K562 (cell line): ENCODE measurements around the gene CYB5D1. TPM values are rescaled to one million over a fixed set of nuclear protein-coding genes. Genes with fewer than 3 reads are reported as not detected.

Source experiments
- ATAC-seq: fragments of 200-7000 bp; cut with Tn5 transposase; 3 replicates; pipeline ENCODE4 v1.9.1; 2020; ENCODE audit warnings: moderate library complexity
- BruUV-seq: library from RNA; stranded (reverse); fragments of 400-500 nt; replicated peaks from 2 replicates; lab custom pipeline; 2021; lab: Mats Ljungman, UMichigan
- CTCF ChIA-PET: fragments of 300-600 bp; formaldehyde crosslinking; extraction: SDS; loops from one replicate; lab custom pipeline; 2021; ENCODE audit warnings: low intra/inter-chr PET ratio; lab: Yijun Ruan, JAX
- POLR2A ChIA-PET: fragments of 300-600, 350-650 bp; sonication (Branson Sonifier 250); formaldehyde crosslinking; extraction: SDS; loops from one replicate; lab custom pipeline; 2021; ENCODE audit warnings: antibody characterized with exemption, inconsistent platforms; lab: Yijun Ruan, JAX
- DNase-seq, 4 experiments: peaks; one replicate each; pipeline versions ENCODE4 v3.0.0 to v3.0.0-alpha.2; 2011 to 2018; ENCODE audit warnings: low spot score in 3 of 4, mixed read lengths in 3 of 4; ENCODE audit errors: extremely low read depth in 1 of 4
- FAIRE-seq: peaks from 2 replicates; lab custom pipeline; 2011; peaks lifted over from hg19 to GRCh38; lab: Jason Lieb, UNC
- H2AFZ ChIP-seq: 2 replicates; pipeline ENCODE4 v1.6.0; 2011; ENCODE audit warnings: low read depth, low read length, control low read depth, inconsistent platforms
- H3K27ac ChIP-seq: fragments of 200-600 bp; 3 replicates; pipeline ENCODE4 v1.8.0; 2011; ENCODE audit warnings: low read depth, mild to moderate bottlenecking, control low read depth, inconsistent platforms, low read length, moderate library complexity, mixed read lengths; ENCODE audit errors: extremely low read depth
- H3K27me3 ChIP-seq, 2 experiments: fragments of 300-600 bp in 1 of 2; 2 replicates in 1 of 2; 3 replicates in 1 of 2; pipeline versions ENCODE4 v1.6.0 to v1.8.0; 2011; ENCODE audit warnings: inconsistent platforms in 2 of 2, low read length in 2 of 2, mild to moderate bottlenecking in 1 of 2, mixed read lengths in 1 of 2, moderate library complexity in 1 of 2; ENCODE audit not compliant: control insufficient read depth in 2 of 2, insufficient read depth in 2 of 2
- H3K36me3 ChIP-seq: fragments of 300-600 bp; 3 replicates; pipeline ENCODE4 v1.8.0; 2011; ENCODE audit warnings: mild to moderate bottlenecking, low read length, inconsistent platforms; ENCODE audit not compliant: control insufficient read depth, insufficient read depth
- H3K4me1 ChIP-seq, 2 experiments: fragments of 200-600 bp in 1 of 2; replicated peaks in 1 of 2; 2 replicates in 1 of 2; 3 replicates in 1 of 2; pipeline versions ENCODE4 v1.5.1 to v1.8.0; 2011; ENCODE audit warnings: inconsistent platforms in 2 of 2, low read length in 2 of 2, mild to moderate bottlenecking in 1 of 2, mixed read lengths in 1 of 2, moderate library complexity in 1 of 2; ENCODE audit not compliant: control insufficient read depth in 2 of 2, insufficient read depth in 2 of 2
- H3K4me2 ChIP-seq: 2 replicates; pipeline ENCODE4 v1.6.1; 2011; ENCODE audit warnings: low read length, control low read depth, inconsistent platforms, mixed read lengths; ENCODE audit not compliant: insufficient read depth
- H3K4me3 ChIP-seq: fragments of 200-600 bp; sonication (generic), shearing (Covaris generic); 2 replicates; pipeline ENCODE4 v1.5.1; 2016; ENCODE audit warnings: control low read depth, inconsistent platforms
- H3K79me2 ChIP-seq: fragments of 200-600 bp; 3 replicates; pipeline ENCODE4 v1.8.0; 2011; ENCODE audit warnings: low read length, inconsistent platforms; ENCODE audit not compliant: control insufficient read depth, insufficient read depth
- H3K9ac ChIP-seq, 2 experiments: 2 replicates each; pipeline versions ENCODE4 v1.6.0 to v1.6.1; 2011; ENCODE audit warnings: low read depth in 2 of 2, low read length in 2 of 2, control low read depth in 1 of 2, inconsistent platforms in 1 of 2, mild to moderate bottlenecking in 1 of 2, mixed read lengths in 1 of 2; ENCODE audit not compliant: insufficient read depth in 1 of 2
- H3K9me1 ChIP-seq: one replicate; pipeline ENCODE4 v1.6.0; 2011; ENCODE audit warnings: inconsistent platforms, mild to moderate bottlenecking, low read length, moderate library complexity; ENCODE audit not compliant: control insufficient read depth, insufficient read depth
- H3K9me3 ChIP-seq: replicated peaks from 2 replicates; pipeline ENCODE4 v1.5.1; 2011; ENCODE audit warnings: low read depth, low read length, inconsistent platforms; ENCODE audit not compliant: control insufficient read depth, insufficient read depth
- H4K20me1 ChIP-seq: replicated peaks from 2 replicates; pipeline ENCODE4 v1.6.1; 2011; ENCODE audit warnings: low read length, inconsistent platforms, mixed read lengths; ENCODE audit not compliant: control insufficient read depth, insufficient read depth
- CBFB ChIP-seq: sonication (generic); formaldehyde crosslinking; IDR thresholded peaks from 2 replicates; pipeline ENCODE4 v1.4.0; 2020; ENCODE audit warnings: mild to moderate bottlenecking, missing genetic modification reagents
- CHD1 ChIP-seq: fragments of 200-600 bp; sonication (generic); IDR thresholded peaks from one replicate; pipeline ENCODE4 v1.6.1; 2012; ENCODE audit warnings: mild to moderate bottlenecking, moderate library complexity, low read length, inconsistent platforms
- DEAF1 ChIP-seq: fragments of 450-650 bp; formaldehyde crosslinking; IDR thresholded peaks from 2 replicates; pipeline ENCODE4 v1.4.0; 2020; ENCODE audit warnings: mild to moderate bottlenecking, moderate library complexity
- EHMT2 ChIP-seq: fragments of 450-650 bp; IDR thresholded peaks from 2 replicates; pipeline ENCODE4 v1.6.1; 2018; ENCODE audit warnings: antibody characterized with exemption
- FUS ChIP-seq: fragments of 200-400 bp; formaldehyde crosslinking; optimal IDR thresholded peaks from 2 replicates; pipeline ENCODE3; 2017; ENCODE audit warnings: low read depth, low read length
- GATA2 ChIP-seq: sonication (generic); formaldehyde crosslinking; IDR thresholded peaks from 2 replicates; pipeline ENCODE4 v1.4.0; 2020; ENCODE audit warnings: mild to moderate bottlenecking, missing genetic modification reagents
- HDAC3 ChIP-seq: fragments of 450-650 bp; IDR thresholded peaks from 2 replicates; pipeline ENCODE4 v1.6.1; 2018; ENCODE audit warnings: borderline replicate concordance, mild to moderate bottlenecking, moderate library complexity; ENCODE audit not compliant: partially characterized antibody
- MAZ ChIP-seq, 2 experiments: fragments of 450-650 bp in 1 of 2; sonication (generic) in 1 of 2; formaldehyde crosslinking; IDR thresholded peaks in 1 of 2; conservative IDR thresholded peaks in 1 of 2; 2 replicates each; pipeline versions ENCODE4 v1.4.0 to v1.5.0; 2020; ENCODE audit warnings: mild to moderate bottlenecking in 1 of 2, missing genetic modification reagents in 1 of 2
- RBBP5 ChIP-seq: fragments of 200-600 bp; sonication (generic); IDR thresholded peaks from 2 replicates; pipeline ENCODE4 v1.6.1; 2012; ENCODE audit warnings: borderline replicate concordance, mild to moderate bottlenecking, low read length, control low read depth, inconsistent platforms; ENCODE audit not compliant: insufficient read depth, poor library complexity, severe bottlenecking
- SMARCC2 ChIP-seq: fragments of 450-650 bp; IDR thresholded peaks from 2 replicates; pipeline ENCODE4 v1.6.1; 2017; ENCODE audit warnings: antibody characterized with exemption, moderate library complexity, mild to moderate bottlenecking, low read depth
- SRF ChIP-seq, 2 experiments: fragments of 250-450, 450-650 bp in 1 of 2; sonication (Bioruptor Pico) in 1 of 2; sonication (generic) in 1 of 2; formaldehyde crosslinking; IDR thresholded peaks; 2 replicates each; pipeline versions ENCODE4 v1.5.0 to v1.5.1; 2020 to 2022; ENCODE audit warnings: mild to moderate bottlenecking in 1 of 2, missing genetic modification reagents in 1 of 2
- YY1 ChIP-seq, 3 experiments: IDR thresholded peaks; 2 replicates each; pipeline ENCODE4 v1.6.1; 2011; ENCODE audit warnings: low read length in 2 of 3, mild to moderate bottlenecking in 2 of 3, moderate library complexity in 2 of 3, borderline replicate concordance in 1 of 3, control low read depth in 1 of 3, low read depth in 1 of 3; ENCODE audit not compliant: insufficient read depth in 3 of 3, insufficient replicate concordance in 2 of 3, control insufficient read depth in 1 of 3, insufficient read length in 1 of 3; ENCODE audit errors: extremely low read depth in 1 of 3
- ZNF431 ChIP-seq: sonication (generic); formaldehyde crosslinking; IDR thresholded peaks from 2 replicates; pipeline ENCODE4 v1.8.0; 2022; ENCODE audit warnings: mild to moderate bottlenecking, missing genetic modification reagents
- WGBS: fragments of 100-300 bp; shearing (Covaris generic); methylation state at CpG from one replicate; pipeline ENCODE4 v1.1.6; 2016; ENCODE audit warnings: low coverage, mixed read lengths; ENCODE audit not compliant: insufficient coverage; ENCODE audit errors: missing lambda C conversion rate; 5-methylcytosine and 5-hydroxymethylcytosine counted together
- in situ Hi-C: fragments of 300-500 bp; cut with MboI; formaldehyde crosslinking; loops from 4 replicates; pipeline ENCODE4 v1.15.0; 2018; ENCODE audit warnings: inconsistent platforms, mixed read lengths
- intact Hi-C: fragments of 100-400 bp; cut with micrococcal nuclease; formaldehyde crosslinking; loops from 2 replicates; pipeline ENCODE4 v1.14.2; 2022
- polyA plus RNA-seq, 8 experiments: library from polyadenylated mRNA; depleted of rRNA in 4 of 8; stranded (reverse) in 5 of 8; unstranded in 3 of 8; fragments of >200 nt; fragmentation: Nextera tagmentation in 2 of 8; fragmentation: Illumina TruSeq in 1 of 8; extraction: Ambion mirVana in 2 of 8; extraction: Trizol in 1 of 8; gene quantifications; 2 replicates each; pipeline versions ENCODE4 v1.2.1 to v1.2.3, GENCODE V29; 2011 to 2014; ENCODE audit warnings: inconsistent platforms in 1 of 8, missing spikeins in 1 of 8
- total RNA-seq, 7 experiments: library from RNA; depleted of rRNA in 6 of 7; stranded (reverse); fragments of >200 nt in 6 of 7; fragmentation: Illumina TruSeq in 2 of 7; extraction: Trizol in 2 of 7; gene quantifications; 2 replicates each; pipeline versions ENCODE4 v1.2.1 to v1.2.3, GENCODE V29; 2011 to 2021; ENCODE audit warnings: low replicate concordance in 1 of 7
- TF ChIP-seq, protein P1 (sequence below): fragments of 450-650 bp; conservative IDR thresholded peaks from 2 replicates; pipeline ENCODE4 v1.6.1; 2016; ENCODE audit warnings: missing genetic modification characterization, low read depth, mild to moderate bottlenecking, missing compliant biosample characterization, moderate library complexity
- TF ChIP-seq, protein P2 (sequence below): fragments of 250-450 bp; sonication (Bioruptor Pico); IDR thresholded peaks from 2 replicates; pipeline ENCODE4 v1.4.0; 2020; ENCODE audit warnings: borderline replicate concordance

CYB5D1 gene
- total and polyA plus RNA-seq, 9 of the 15 experiments (the other 6 are each of a cell fraction or from before 2014, with no cell fraction given), result 2.4 to 7.9 (median 5.7) TPM

GRCh38 chr17:7833795-7834541, 23.8 kb upstream of the CYB5D1 start, which contains the start of gene KDM6B:
Gene KDM6B (plus strand): TSS chr17:7834217. CDS start chr17:7845555, 11,338 bp downstream.
- Histone ChIP-seq H3K4me1 (peaks cover 23 to 45% of the 10 kb centered on the region in 2 experiments), H3K79me2 (peaks cover 7% of the 10 kb centered on the region)
- CTCF ChIA-PET, result no interaction called here
- TF ChIP-seq EHMT2 (no peak), SRF (CRISPR knock-in tag; IDR thresholded peaks at IDR 0.05) (peak in 1 of 2 experiments; percentile 43; a peak in 1 of 4 replicates), MAZ (CRISPR knock-in tag; conservative IDR thresholded peaks at IDR 0.05 in 1 of 2, IDR thresholded peaks at IDR 0.05 in 1 of 2) (peak in 1 of 2 experiments; percentile 69; a peak in 2 of 4 replicates), DEAF1 (no peak), SMARCC2 (no peak), RBBP5 (no peak), HDAC3 (no peak), CBFB (CRISPR knock-in tag) (no peak), YY1 (IDR thresholded peaks at IDR 0.05; ENCODE audit: borderline replicate concordance in 1 of 3, control insufficient read depth in 1 of 3, extremely low read depth in 1 of 3, insufficient read depth in 3 of 3, insufficient read length in 1 of 3, insufficient replicate concordance in 2 of 3, low read depth in 1 of 3, low read length in 2 of 3) (no peak), CHD1 (no peak), FUS (no peak), GATA2 (CRISPR knock-in tag) (no peak), ZNF431 (CRISPR knock-in tag) (no peak)
- TF ChIP-seq, protein P1, sequence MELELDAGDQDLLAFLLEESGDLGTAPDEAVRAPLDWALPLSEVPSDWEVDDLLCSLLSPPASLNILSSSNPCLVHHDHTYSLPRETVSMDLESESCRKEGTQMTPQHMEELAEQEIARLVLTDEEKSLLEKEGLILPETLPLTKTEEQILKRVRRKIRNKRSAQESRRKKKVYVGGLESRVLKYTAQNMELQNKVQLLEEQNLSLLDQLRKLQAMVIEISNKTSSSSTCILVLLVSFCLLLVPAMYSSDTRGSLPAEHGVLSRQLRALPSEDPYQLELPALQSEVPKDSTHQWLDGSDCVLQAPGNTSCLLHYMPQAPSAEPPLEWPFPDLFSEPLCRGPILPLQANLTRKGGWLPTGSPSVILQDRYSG, result no peak
- TF ChIP-seq, protein P2, sequence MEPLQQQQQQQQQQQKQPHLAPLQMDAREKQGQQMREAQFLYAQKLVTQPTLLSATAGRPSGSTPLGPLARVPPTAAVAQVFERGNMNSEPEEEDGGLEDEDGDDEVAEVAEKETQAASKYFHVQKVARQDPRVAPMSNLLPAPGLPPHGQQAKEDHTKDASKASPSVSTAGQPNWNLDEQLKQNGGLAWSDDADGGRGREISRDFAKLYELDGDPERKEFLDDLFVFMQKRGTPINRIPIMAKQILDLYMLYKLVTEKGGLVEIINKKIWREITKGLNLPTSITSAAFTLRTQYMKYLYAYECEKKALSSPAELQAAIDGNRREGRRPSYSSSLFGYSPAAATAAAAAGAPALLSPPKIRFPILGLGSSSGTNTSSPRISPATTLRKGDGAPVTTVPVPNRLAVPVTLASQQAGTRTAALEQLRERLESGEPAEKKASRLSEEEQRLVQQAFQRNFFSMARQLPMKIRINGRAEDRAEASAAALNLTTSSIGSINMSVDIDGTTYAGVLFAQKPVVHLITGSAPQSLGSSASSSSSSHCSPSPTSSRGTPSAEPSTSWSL, result no peak

More at GRCh38 chr17:7833795-7834541, 23.8 kb upstream of the CYB5D1 start, which contains the start of gene KDM6B:
- in situ Hi-C loops (no loop called here), intact Hi-C loops (loop anchor here (2.0 to 10.0 kb wide), 3 partner anchors 23 to 291 kb away; partner anchors contain the start of genes HES7 and NAA38)
- peak within 1 kb of the TSS; percentile 57 to 91; a peak in 3 of 4 replicates for H3K9ac ChIP-seq
- no peaks in the 10 kb centered on the region for H4K20me1 ChIP-seq
- peak within 1 kb of the TSS; percentile 81 for H3K27ac ChIP-seq
- DNase-seq (peak; percentile 81 to 92 (median 82)), ATAC-seq (peak; percentile 77), FAIRE-seq (peak; percentile 77)
- no peaks in the 10 kb centered on the region for H3K9me3 ChIP-seq
- H2AFZ ChIP-seq, result peak within 1 kb of the TSS; percentile 87
- peaks cover 14 to 17% of the 10 kb centered on the region in 2 experiments; a peak in 4 of 5 replicates for H3K27me3 ChIP-seq
- POLR2A ChIA-PET, result interaction anchor here (0.6 to 1.0 kb wide), 3 partner anchors 9 to 147 kb away, joined by 3 to 4 read pairs (median 4); partner anchors contain the start of gene TP53
- BruUV-seq, result no TSS peak
- WGBS, result 1% methylated on average over 28 of the region's 49 CpGs
- H3K9me1 ChIP-seq, result no peaks in the 10 kb centered on the region
- no peaks in the 10 kb centered on the region for H3K36me3 ChIP-seq
- H3K4me2 ChIP-seq, result peak within 1 kb of the TSS; percentile 88
- H3K4me3 ChIP-seq, result peak within 1 kb of the TSS; percentile 65
